ENCODE measurements around the gene COL1A1.
A peak's percentile ranks its signal among the peaks of the same experiment; 100 is the strongest.

The COL1A1 gene

DNA sequence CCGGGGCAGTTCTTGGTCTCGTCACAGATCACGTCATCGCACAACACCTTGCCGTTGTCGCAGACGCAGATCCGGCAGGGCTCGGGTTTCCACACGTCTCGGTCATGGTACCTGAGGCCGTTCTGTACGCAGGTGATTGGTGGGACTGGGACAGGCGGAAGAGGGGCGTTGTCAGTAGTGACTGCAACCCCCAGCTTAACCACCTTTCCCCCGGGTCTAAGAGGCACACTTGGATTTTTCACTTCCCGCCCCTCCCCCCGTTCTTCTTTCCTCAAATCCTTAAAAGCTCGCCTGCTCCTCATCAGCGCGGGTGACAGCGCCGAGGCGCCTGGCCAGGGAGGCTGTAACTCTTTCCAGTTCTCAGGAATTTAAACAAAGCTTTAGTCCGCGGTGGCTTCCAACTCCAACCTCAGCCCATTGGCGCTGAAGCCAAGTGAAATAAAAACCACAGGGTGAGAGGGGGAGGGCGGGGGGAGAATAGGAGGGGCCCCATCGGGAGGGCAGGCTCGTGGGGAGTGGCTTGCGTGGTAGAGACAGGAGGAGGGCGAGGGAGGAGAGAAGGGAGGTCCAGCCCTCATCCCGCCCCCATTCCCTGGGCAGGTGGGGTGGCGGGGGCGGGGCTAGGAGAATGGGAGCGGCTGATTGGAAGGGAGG is 1.5 kb downstream of the COL1A1 start:
- peak; percentile 98 for DNase-seq

DNA sequence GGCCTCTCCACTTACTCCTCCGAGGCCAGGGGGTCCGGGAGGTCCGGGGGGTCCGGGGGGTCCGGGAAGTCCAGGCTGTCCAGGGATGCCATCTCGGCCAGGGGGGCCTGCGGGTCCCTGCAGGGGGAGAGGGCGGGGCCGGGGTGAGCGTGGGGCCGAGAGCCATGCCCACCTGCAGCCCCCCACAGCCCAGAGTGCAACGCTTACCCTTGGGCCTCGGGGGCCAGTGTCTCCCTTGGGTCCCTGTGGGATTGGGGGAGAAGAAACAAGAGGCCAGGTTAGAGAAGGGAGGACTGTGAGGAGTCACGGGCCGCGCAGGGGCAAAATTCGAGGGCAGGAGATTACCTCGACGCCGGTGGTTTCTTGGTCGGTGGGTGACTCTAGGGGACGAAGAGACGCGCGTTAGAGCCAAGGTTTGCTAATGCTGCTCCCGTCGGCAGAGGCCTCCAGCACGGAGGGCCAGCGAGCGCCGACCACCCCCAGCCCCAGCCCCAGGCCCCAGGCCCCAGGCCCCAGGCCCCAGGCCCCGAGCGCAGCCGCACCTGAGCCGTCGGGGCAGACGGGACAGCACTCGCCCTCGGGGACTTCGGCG is 2.1 kb downstream of the COL1A1 start:
- no peak for DNase-seq

DNA sequence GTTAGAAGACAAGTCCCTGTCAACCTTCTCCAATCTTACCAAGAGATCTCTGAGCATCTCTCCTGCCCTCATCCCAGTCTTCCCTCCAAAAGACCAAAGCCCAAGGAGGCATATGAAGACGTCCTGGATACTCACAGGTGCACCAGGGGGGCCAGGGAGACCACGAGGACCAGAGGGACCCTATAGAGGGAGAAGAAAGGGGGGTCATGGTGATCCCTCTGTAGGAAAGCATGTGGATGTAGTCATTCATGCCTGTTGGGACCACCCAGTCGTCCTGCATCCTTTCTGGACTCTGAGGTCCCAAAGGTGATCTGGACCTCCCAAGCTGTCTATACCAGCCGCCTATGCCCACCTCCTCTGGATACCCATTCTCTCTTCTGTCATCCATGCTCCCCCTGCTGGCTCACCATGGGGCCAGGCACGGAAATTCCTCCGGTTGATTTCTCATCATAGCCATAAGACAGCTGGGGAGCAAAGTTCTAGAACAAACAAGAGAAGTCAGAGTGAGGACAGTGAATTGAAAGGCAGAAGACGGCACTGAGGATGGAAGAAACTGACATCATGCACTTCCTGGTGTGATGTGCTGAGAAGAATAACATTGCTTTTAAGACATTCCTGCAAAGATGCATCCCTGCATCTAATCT is 3.3 kb downstream of the COL1A1 start:
- DNase-seq, result peak; percentile 86

DNA sequence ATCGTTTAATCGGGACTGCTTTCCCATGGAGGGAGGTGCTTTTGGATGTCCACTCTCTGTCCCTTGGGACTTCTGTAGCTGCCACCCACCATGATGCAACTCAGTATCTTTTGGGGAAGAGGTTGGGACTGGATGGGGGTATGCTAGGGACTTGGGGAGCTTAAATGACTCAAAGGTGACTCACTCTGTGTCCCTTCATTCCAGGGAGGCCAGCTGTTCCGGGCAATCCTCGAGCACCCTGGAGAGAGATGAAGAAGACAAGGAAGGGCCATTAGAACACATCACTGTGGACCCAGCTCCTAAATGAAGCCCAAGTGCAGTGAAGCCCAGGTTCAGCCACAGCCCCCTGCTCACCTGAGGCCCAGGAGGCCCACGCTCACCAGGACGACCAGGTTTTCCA is 4.6 kb downstream of the COL1A1 start:
- DNase-seq, result no peak

DNA sequence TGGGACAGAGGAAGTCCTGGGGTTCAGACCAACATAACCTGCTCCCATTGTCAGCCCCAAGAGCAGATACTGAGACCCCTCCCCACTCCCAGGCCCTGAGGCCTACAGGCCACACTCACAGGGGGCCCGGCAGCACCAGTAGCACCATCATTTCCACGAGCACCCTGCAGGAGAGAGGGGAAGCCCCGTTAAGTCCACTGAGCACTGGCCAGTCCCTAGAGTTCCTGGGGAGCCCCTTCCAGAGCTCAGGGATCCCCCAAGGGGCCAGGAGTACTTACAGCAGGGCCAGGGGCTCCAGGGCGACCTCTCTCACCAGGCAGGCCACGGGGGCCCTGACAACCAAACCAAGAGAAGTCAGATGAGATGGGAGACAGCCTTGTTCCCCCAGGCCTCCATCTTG is 5.4 kb downstream of the COL1A1 start:
- no peak for DNase-seq

DNA sequence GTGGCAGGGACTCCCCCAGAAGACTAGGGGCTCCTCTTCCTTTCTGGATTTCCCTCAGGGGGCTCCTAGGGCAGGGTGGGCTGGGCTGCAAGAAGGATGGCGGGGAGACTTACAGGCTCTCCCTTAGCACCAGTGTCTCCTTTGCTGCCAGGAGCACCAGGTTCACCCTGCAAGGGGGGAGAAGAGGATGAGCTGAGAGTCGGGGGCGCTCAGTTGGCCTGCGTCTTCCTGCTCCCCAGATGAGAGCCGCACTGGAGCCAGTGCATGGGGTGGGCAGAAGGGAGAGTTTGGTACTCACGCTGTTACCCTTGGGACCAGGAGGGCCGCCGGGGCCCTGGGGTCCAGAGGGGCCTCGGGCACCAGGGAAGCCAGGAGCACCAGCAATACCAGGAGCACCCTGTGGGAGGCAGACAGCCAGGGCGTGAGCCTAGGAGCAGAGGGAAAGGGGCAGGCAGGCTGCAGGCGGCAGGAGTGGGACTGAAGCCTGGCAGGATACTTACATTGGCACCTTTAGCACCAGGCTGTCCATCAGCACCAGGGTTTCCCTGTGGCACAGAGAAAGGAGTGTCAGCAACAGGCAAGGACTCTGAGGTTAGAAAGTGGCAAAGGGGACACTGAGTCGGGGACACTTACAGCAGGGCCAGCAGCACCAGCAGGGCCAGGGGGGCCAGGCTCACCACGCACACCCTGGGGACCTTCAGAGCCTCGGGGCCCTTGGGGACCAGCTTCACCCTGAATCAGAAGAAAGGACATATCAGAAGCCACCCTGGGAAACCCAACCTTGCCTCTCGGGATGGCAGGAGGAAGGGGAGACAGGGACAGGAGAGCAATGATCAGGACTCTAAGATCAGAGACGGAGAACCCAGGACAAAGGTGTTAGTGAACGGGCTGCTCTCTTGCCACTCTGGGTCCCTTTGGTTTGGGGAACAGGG is 6.2 kb downstream of the COL1A1 start:
- DNase-seq, result no peak

DNA sequence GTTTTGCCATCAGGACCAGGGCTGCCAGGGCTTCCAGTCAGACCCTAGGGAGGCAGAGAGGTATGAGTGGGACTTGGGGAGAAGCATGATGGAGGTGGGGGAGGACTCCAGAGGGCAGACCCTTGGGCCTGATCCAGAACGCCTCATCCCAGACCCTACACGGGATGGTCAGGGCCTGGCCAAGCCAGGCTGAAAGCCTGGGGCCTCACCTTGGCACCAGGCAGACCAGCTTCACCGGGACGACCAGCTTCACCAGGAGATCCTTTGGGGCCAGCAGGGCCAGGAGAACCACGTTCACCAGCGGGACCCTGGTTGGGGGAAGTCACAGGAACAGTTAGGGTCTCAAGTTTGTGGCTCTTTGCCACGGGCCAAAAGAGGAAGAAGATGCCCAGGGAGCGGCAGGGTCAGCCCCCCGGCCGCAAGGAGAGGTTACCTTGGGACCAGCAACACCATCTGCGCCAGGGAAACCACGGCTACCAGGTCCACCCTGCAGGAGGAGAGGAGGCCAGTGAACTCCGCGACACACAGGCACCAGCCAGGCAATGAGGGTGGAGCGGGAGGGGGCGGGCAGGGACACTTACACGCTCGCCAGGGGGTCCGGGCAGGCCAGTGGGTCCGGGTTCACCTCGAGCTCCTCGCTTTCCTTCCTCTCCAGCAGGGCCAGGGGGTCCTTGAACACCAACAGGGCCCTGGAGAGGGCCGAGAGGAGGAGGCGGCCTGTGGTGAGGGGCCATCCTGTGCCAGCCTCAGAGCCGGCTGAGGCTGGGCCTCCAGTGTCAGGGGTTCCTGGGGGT is 7.1 kb downstream of the COL1A1 start:
- DNase-seq, result no peak

DNA sequence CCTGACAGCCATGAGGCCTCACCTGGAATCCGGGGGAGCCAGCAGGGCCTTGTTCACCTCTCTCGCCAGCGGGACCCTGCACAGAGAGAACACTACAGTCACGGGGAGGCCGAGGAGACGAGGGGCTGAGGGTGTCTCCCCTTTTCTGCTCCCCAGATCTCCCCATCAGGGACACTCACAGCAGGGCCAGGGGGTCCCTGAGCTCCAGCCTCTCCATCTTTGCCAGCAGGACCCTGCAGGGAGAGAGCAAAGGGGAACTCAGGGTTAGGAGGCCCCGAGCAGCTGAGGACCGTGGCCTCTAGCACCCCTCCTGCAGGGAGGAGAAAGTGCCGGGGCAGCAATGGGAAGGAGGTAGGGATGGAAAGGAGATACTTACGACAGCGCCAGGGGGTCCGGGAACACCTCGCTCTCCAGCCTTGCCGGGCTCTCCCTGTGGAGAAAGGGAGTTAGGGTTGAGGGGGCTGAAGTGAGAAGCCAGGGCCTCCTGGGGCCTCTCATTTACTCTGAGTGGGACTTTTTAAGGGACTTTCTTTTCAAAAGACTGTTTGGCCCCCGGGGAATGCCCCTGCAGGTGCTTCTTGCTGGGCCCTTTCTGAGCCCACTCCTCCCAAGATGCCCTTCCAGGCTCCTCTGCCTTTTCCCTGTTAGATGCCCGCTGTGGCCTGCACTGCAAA is 8.7 kb downstream of the COL1A1 start:
- no peak for DNase-seq

DNA sequence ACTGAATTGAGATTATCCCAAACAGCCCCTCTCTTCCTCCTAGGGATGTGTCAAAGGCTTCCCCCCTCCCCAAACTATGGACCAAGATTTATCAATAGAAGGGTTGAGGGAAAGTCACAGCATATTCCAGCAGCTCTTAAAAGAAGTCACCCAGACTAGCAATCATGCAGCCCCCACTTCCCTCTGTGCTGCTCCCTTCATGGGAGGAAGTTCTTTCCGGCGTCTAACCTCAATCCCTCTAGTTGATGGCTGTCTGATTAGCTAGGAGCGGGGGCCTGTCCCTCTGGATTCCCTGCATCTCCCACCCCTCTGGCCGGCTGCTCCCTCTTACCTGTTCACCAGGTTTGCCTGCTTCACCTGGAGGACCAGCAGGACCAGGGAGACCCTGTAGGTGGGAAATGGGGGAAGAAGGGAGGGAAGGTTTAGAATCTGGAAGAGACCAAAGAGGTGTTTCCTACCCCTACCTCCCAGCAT is 9.2 kb downstream of the COL1A1 start:
- no peak for DNase-seq

DNA sequence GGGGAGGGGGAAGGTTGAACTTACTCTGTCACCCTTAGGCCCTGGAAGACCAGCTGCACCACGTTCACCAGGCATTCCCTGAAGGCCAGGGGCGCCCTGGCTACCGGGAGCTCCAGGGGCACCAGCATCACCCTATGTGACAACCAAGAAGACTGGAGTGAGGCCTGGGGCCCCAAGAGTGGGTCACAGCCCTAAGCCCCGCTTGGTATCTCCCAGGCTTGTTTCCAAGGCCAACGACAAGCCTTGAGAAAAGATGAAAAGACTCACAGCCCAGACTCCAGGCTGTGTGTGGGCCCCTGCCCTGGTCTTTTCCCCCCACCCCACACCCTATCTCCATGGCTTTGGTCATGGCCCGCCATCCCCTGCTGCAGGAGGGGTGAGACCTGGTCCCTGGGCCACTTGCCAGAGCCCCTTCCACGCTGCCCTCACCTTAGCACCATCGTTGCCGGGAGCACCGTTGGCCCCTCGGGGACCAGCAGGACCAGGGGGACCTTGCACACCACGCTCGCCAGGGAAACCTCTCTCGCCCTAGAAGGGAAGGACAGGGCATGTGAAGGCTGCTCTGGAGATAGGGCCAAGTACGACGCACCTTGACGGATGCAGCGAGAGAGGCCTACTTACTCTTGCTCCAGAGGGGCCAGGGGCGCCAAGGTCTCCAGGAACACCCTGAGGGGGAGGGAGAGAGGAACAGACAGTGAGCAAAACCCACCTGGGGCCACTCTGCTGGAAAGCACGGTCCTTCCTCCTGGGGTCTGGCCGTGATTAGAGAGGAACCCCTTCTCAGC is 9.9 kb downstream of the COL1A1 start:
- DNase-seq, result no peak

DNA sequence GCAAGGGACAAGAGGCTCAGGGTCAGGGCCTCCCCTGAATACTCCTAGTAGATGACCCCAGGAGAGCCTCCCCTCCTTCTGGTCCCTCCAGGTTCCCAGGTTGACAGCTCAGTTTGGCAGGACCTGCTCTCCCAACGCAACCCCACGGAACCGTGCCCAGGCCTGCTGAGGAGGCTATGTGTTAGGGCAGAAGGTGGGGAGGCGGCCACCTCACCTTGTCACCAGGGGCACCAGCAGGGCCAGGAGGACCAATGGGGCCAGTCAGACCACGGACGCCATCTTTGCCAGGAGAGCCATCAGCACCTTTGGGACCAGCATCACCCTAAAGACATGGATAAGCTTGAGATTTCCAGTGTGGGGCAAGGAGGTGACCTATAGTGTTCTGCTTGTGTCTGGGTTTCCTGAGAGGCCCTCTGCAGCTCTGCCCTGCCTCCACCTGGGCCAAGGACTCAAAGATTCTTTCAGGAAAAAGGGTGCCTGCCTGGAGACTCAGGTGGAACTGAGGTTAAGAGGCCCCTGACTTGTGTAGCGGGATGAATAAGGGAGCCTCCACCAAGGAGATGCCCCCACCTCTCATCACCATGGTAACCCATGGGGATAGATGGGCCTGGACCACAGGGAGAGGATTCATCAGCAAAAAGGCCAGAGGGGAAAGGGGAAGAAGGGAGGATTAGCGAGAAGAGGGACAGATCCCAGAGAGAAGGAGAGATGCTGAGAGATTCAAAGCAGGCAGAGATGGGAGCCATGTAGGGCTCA is 10.7 kb downstream of the COL1A1 start:
- DNase-seq, result no peak

DNA sequence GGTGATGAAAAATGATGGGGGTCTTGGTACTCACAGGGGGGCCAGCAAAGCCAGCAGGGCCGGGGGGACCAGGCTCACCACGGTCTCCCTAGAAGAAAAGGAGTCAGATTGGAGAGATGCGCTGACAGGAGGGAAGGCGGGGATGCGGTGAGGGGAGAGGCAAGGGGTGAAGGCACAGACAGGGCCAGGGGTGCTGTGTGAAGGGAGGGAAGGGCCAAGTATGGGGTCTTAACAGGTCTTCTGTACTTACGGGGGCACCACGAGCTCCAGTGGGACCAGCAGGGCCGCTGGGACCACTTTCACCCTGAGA is 11.2 kb downstream of the COL1A1 start:
- DNase-seq, result no peak

DNA sequence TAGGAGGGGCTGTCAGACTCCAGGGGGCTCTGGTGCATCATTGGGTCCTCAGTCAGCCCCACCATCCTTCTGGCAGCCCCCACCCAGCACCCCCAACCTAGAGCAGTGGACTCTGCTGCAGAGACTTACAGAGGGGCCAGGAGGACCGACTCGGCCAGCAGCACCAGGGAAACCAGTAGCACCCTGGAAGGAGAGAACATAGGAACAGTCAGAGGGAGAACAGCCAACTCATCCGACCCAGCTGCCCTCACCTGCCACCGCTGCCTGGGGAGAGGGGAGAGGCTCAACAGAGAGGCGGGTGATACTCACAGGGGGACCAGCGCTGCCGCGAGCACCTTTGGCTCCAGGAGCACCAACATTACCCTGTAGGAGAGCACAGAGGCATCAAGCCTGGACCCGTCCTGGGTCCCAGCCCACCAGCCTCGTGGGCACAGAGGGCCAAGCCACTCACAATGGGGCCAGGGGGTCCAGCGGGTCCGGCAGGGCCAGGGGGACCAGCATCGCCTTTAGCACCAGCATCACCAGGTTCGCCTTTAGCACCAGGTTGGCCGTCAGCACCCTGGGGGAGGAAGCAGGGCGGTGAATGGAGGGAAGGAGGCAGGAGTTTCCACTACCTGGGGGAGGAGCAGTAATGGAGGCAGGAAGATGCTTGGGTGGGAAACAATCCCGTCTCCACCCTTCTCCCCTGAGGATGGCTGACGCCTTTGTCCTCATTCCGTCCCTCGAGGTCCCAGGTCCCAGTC is 11.7 kb downstream of the COL1A1 start:
- no peak for DNase-seq

DNA sequence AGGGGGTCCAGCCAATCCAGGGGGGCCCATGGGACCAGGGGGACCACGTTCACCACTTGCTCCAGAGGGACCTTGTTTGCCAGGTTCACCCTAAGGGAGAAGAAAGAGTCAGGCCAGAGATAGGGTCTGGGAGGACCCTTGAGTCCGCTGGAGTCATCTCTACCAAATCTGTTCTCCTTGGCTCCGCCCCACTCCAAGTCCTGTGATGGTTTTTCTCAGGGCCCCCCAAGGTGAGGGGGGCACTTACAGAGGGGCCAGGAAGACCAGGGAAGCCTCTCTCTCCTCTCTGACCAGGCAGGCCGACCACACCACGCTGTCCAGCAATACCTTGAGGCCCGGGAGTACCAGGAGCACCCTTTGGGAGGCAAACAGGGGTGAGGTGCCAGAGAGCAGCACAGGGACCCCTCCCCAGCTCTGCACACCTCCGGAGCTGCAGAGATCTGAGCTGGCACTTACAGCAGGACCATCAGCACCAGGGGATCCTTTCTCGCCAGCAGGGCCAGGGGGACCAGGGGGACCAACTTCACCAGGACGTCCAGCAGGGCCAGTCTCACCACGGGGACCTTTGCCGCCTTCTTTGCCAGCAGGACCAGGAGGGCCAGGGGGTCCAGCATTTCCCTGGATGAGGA is 12.4 kb downstream of the COL1A1 start:
- no peak for DNase-seq

DNA sequence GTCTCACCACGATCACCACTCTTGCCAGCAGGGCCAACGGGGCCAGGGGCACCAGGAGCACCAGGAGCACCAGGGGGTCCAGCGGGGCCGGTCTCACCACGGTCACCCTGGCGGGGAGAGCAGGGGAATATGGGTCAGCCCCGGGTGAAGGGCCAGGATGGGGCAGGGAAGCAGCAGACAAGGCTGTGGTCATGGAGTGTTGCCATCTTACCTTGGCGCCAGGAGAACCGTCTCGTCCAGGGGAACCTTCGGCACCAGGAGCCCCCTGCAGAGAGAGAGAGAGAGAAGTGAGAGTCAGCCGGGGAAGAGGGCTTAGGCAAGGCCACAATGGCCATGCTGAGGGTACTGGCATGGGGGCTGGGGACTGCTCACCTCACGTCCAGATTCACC is 12.9 kb downstream of the COL1A1 start:
- DNase-seq, result no peak

DNA sequence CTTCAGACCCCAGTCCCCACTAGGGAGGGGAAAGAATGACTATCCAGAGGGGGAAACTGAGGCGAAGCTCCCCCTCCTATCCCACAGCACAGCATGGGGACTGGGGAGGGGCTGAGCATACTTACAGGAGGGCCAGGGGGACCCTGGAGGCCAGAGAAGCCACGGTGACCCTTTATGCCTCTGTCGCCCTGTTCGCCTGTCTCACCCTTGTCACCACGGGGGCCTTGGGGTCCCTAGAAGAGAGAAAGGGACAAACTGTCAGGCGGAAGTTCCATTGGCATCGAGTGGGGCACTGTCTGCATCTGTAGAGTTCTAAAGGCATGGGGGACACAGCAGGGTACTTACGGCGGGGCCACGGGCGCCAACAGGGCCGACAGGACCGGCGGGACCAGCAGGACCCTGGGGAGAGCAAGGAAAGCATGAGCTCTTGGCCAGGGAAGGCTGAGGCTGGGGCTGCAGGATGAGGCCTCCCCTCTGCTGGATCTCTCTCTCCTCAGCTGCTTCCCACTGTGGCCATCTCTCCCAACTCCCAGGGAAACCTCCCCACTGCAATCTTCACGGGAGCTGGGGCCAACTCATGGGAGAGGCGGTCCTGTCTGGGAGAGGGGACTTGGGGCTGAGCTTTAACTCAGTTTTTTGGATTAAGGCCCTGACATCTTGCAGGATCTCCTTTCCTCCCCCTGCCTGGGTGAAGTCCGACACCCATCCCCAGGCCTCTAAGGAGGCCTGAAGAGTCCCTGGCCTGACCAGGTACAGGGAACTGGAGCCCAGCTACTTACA is 13.5 kb downstream of the COL1A1 start:
- DNase-seq, result no peak

DNA sequence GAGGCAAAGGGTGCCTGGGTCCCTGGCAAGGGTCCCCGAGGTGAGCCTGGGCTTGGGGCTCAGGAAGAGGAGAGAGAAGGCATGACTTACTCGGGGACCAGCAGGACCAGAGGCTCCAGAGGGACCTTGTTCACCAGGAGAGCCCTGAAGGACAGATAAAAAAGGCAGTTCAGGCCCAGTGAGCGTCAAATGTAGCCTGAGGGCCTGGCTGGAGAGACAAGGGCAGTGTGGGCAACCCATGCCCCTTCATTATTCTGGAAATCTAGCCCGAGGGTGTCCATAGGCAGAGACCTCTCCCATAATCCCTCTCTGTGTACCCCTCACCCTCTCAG is 14.1 kb downstream of the COL1A1 start:
- DNase-seq, result no peak

DNA sequence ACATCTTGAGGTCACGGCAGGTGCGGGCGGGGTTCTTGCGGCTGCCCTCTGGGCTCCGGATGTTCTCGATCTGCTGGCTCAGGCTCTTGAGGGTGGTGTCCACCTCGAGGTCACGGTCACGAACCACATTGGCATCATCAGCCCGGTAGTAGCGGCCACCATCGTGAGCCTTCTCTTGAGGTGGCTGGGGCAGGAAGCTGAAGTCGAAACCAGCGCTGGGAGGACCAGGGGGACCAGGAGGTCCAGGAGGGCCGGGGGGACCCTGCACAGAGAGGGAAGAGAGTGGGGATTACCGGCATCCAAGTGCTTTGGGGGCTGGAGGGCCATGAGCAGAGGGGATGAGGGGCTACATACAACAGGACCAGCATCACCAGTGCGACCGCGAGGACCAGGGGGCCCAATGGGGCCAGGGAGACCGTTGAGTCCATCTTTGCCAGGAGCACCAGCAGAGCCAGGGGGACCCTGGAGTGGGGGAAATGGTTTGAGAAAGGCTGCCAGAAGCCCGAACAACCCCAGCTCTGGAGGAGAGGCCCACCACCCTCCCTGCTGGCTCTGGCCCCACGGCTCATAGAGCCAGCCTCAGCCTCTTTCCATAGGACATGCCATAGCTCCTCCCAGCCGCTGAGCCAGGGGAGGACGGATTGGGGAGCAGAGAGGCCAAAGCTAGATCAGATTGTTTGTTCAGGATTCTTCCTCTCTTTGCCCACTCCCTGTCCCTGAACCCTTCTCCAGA is 14.6 kb downstream of the COL1A1 start:
- no peak for DNase-seq

Data from 8988T (cell line).